Measurements from ENCODE around the gene LENG1.

DNA sequence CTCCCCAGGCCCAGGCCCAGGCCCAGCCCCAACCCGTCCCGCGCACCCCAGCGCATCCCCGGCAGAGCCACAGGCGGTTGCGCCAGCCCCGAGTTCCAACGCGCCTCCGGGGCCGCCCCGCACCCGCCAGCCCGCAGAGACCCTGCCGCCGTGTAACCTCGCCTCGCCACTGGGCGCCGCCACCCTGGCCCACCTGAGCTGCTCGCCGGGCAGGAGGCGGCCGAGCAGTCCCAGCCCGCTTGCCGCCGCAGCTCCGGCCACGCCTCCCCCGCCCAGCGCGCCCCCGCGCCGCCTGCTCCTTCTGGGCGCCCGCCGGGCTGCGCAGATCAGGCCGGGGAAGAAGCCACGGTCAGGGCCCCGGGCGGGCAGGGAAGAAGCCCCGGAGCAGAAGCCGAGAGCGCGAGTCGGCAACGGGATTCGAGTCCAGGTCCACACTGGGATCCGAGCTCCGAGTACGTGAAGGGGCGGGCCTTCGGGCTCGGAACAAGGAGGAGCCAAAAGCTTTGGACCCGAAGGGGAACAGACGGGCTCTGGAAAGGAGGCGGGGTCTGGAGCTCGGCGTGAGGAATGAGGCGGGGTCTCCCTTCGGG is 29.7 kb upstream of the LENG1 start, which contains the start of gene MBOAT7:
- TF ChIP-seq, protein P1, sequence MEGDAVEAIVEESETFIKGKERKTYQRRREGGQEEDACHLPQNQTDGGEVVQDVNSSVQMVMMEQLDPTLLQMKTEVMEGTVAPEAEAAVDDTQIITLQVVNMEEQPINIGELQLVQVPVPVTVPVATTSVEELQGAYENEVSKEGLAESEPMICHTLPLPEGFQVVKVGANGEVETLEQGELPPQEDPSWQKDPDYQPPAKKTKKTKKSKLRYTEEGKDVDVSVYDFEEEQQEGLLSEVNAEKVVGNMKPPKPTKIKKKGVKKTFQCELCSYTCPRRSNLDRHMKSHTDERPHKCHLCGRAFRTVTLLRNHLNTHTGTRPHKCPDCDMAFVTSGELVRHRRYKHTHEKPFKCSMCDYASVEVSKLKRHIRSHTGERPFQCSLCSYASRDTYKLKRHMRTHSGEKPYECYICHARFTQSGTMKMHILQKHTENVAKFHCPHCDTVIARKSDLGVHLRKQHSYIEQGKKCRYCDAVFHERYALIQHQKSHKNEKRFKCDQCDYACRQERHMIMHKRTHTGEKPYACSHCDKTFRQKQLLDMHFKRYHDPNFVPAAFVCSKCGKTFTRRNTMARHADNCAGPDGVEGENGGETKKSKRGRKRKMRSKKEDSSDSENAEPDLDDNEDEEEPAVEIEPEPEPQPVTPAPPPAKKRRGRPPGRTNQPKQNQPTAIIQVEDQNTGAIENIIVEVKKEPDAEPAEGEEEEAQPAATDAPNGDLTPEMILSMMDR (IDR thresholded peaks at IDR 0.05): peak; percentile 45
- no peak for TF ChIP-seq EZH2phosphoT487 (IDR thresholded peaks at IDR 0.05)
